ENCODE results near the gene CDHR3.
"Not testable (repeated sequence)": the region's sequence is repeated elsewhere in the genome, so short reads cannot be mapped to it uniquely, and the experiment has no call there.

The CDHR3 gene

GRCh38 chr7:105978974-105979373 is 15.9 kb downstream of the CDHR3 start:
- H3K4me3 ChIP-seq (ENCODE audit: low read depth, low read length), result no peak overlapping the region
- DNase-seq (ENCODE audit: low read depth), result no peak
- TF ChIP-seq, protein P1, sequence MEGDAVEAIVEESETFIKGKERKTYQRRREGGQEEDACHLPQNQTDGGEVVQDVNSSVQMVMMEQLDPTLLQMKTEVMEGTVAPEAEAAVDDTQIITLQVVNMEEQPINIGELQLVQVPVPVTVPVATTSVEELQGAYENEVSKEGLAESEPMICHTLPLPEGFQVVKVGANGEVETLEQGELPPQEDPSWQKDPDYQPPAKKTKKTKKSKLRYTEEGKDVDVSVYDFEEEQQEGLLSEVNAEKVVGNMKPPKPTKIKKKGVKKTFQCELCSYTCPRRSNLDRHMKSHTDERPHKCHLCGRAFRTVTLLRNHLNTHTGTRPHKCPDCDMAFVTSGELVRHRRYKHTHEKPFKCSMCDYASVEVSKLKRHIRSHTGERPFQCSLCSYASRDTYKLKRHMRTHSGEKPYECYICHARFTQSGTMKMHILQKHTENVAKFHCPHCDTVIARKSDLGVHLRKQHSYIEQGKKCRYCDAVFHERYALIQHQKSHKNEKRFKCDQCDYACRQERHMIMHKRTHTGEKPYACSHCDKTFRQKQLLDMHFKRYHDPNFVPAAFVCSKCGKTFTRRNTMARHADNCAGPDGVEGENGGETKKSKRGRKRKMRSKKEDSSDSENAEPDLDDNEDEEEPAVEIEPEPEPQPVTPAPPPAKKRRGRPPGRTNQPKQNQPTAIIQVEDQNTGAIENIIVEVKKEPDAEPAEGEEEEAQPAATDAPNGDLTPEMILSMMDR (IDR thresholded peaks at IDR 0.05; ENCODE audit: control insufficient read depth, extremely low read depth, insufficient read depth), result no peak

GRCh38 chr7:105979405-105979804 is 16.3 kb downstream of the CDHR3 start:
- no peak for DNase-seq (ENCODE audit: low read depth)
- no peak overlapping the region for H3K4me3 ChIP-seq (ENCODE audit: low read depth, low read length)
- TF ChIP-seq, protein P1 (IDR thresholded peaks at IDR 0.05; ENCODE audit: control insufficient read depth, extremely low read depth, insufficient read depth), result no peak

- DNase-seq (ENCODE audit: low read depth), result no peak
- no peak overlapping the region for H3K4me3 ChIP-seq (ENCODE audit: low read depth, low read length)
- TF ChIP-seq, protein P1 (IDR thresholded peaks at IDR 0.05; ENCODE audit: control insufficient read depth, extremely low read depth, insufficient read depth), result no peak
Observed at GRCh38 chr7:105980645-105981396, 17.8 kb downstream of the CDHR3 start.

GRCh38 chr7:105982388-105982787 is 19.3 kb downstream of the CDHR3 start:
- H3K4me3 ChIP-seq (ENCODE audit: low read depth, low read length), result no peak overlapping the region
- DNase-seq (ENCODE audit: low read depth), result no peak
- TF ChIP-seq, protein P1 (IDR thresholded peaks at IDR 0.05; ENCODE audit: control insufficient read depth, extremely low read depth, insufficient read depth), result no peak

DNA sequence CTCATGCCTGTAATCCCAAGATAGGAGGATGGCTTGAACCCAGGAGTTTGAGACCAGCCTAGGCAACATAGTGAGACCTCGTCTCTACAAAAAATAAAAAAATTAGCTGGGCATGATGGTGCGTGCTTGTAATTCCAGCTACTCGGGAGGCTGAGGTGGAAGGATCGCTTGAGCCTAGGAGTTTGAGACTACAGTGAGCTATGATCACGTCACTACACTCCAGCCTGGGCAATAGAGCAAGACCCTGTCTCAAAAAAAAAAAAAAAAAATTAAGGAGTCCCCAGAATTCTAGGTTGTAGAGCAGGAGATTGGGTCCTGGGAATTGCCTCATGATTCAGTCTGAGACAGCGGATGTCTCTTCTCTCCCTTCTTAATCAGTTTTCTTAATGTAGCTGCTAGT is 21.7 kb downstream of the CDHR3 start:
- not testable (repeated sequence) for DNase-seq (ENCODE audit: low read depth); H3K4me3 ChIP-seq (ENCODE audit: low read depth, low read length)

- no peak for DNase-seq (ENCODE audit: low read depth)
- TF ChIP-seq, protein P1 (IDR thresholded peaks at IDR 0.05; ENCODE audit: control insufficient read depth, extremely low read depth, insufficient read depth), result no peak
- no peak overlapping the region for H3K4me3 ChIP-seq (ENCODE audit: low read depth, low read length)
Observed at GRCh38 chr7:105985229-105985628, 22.2 kb downstream of the CDHR3 start.

GRCh38 chr7:105985672-105986215 is 22.7 kb downstream of the CDHR3 start:
- TF ChIP-seq, protein P1 (IDR thresholded peaks at IDR 0.05; ENCODE audit: control insufficient read depth, extremely low read depth, insufficient read depth), result no peak
- no peak overlapping the region for H3K4me3 ChIP-seq (ENCODE audit: low read depth, low read length)
- no peak for DNase-seq (ENCODE audit: low read depth)
